HG03135 (cell line): Measurements from ENCODE around the gene RAC2.

ENCODE experiments used
- ATAC-seq: cut with Tn5 transposase; IDR thresholded peaks from one replicate; pipeline ENCODE4 v1.9.1; 2021; ENCODE audit warnings: mild to moderate bottlenecking, moderate library complexity; ENCODE audit not compliant: unreplicated experiment

RAC2 gene

DNA sequence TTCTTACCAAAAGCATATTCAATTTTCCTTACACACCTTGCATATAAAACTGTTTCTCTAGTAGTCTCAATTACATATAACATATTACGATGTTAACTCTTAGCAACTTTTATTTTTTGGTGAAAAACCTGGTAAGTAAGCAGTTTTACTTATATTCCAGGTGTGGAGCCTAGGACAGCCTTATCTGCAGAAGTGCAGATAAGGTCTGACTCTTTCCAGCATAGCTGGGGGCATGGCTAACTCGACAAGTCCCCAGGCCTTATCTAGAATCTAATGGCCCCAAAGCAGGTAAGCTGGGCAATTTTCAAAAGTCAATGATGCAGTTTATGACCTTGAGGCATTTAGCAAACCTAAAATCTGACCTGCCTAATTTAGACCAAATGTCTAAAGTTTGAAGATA is 51.9 kb downstream of the RAC2 start:
- ATAC-seq: no peak

DNA sequence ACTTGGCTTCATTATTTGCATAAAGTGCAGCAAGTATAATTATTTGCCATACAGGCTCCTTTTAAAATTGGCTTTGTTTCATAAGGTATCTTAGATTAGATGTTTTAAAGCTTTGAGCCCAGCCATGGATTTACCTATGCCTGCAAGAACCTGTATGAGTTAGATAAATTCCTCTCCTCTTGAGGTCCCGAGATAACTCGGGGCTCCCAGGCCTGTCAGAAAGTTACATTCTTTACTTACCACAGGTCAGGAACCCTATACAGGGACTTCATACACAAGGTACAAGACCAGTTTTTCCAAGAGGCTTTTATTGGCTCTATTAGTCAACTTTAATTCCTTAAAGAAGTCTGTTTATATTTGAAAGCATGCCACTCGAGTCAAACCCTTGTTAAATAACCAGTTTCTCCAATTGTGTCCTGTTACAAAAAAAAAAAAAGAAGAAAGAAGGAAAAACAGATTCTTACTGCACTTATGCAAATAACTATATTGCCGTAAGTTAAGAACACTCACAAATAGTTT is 53.7 kb downstream of the RAC2 start:
- ATAC-seq: no peak

DNA sequence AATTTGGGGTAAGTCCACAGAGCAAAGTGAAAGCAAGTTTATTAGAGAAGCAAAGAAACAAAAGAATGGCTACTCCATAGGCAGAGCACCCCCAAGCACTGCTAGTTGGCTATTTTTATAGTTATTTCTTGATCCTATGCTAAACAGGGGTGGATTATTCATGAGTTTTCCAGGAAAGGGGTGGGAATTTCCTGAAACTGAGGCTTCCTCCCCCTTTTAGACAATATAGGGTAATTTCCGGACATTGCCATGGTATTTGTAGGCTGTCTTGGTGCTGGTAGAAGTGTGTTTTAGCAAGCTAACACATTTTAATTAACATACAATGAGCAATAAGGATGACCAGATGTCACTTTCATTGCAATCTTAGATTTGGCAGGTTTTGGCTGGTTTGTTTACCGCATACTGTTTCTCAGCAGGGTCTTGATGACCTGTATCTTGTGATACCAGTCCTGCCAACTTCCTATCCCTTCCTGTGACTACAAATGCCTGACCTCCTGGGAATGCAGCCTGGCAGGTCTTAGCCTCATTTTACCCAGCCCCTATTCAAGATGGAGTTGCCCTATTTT is 55.1 kb downstream of the RAC2 start:
- no peak for ATAC-seq

DNA sequence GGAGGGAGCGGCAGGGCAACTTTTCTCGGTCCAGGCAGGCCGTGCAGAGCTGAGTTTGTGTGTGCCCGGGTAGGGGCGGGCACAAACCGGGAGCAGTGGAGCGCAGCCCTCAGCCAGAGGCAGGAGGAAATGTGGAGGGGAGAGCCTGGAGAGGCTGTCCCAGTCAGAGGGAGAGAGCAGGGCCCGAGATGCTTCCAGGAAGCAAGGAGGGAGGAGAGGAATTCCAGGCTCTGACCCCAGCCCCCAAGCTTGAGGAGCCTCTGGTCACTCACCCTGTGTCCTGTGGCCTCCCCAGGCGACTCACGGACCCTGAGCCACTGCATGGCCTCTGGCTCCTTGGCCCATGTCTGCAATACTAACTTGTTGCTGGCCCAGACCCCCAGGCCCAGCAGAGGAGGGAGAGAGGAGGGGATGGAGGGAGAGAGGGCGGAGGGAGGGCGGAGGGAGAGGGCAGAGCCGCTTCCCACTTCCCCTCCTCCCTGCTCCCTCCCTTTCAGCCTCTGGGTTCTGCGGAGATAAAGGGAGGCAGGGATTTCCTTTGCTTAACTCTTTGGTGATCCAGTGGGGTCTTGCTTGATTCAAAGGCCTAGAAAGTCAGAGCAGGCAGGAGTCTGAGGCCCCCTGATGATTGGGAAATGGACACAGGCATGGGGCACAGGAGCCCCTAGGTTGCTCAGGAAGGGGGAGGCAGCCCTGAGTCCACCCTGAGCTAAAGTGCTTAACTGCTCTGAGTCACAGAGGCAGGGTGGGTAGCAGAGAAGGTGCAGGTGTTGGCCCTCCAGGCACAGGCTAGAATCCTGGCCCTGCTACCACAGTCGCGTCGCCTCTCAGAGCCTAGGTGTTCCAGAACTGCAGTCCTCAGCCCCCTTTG is 55.9 kb downstream of the RAC2 start, which contains the start of gene C1QTNF6:
C1QTNF6 (minus strand) TSS at position 357 of the 871 bp plus-strand sequence; CDS start at position 323, 34 bp downstream.
- no peak for ATAC-seq

GRCh38 chr22:37187552-37187890 is 56.5 kb downstream of the RAC2 start:
- no peak for ATAC-seq

- ATAC-seq: no peak
These were observed 57.0 kb downstream of the RAC2 start for GRCh38 chr22:37186997-37187522.

- ATAC-seq: no peak
These were observed 57.7 kb downstream of the RAC2 start for GRCh38 chr22:37186228-37186996.

DNA sequence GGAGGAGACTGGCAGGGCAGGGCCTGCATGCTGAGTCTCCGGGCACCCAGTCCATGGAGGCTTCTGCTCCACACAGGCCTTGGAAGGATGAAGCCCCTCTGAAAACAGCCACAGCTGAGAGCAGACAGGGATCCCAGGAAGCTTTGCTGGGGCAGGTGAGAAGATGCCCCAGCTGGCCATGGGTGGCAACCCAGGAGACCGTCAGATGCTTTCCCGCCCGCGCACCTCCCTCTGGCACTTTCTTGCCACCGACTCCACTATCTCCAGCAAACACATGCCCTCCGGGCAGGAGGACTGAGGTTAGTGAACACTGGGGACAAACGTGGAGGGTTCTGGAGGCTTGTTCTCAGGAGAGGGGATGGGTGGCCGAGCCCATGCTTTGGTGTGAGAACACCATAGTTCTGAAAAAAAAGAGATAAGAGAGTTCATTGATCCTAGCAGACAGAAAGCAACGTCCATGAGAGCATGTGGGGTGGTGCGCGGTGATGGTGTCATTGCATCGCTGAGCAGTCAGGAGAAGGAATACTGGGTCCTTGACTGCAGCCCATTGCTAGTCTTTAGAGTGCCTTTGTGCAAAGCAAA is 58.3 kb downstream of the RAC2 start:
- ATAC-seq: no peak

GRCh38 chr22:37184816-37185541 is 59.1 kb downstream of the RAC2 start:
- no peak for ATAC-seq

GRCh38 chr22:37184380-37184755 is 59.7 kb downstream of the RAC2 start:
- ATAC-seq: no peak

GRCh38 chr22:37183432-37184379 is 60.4 kb downstream of the RAC2 start:
- no peak for ATAC-seq

- ATAC-seq: no peak
These were observed 61.2 kb downstream of the RAC2 start for GRCh38 chr22:37182949-37183245.

DNA sequence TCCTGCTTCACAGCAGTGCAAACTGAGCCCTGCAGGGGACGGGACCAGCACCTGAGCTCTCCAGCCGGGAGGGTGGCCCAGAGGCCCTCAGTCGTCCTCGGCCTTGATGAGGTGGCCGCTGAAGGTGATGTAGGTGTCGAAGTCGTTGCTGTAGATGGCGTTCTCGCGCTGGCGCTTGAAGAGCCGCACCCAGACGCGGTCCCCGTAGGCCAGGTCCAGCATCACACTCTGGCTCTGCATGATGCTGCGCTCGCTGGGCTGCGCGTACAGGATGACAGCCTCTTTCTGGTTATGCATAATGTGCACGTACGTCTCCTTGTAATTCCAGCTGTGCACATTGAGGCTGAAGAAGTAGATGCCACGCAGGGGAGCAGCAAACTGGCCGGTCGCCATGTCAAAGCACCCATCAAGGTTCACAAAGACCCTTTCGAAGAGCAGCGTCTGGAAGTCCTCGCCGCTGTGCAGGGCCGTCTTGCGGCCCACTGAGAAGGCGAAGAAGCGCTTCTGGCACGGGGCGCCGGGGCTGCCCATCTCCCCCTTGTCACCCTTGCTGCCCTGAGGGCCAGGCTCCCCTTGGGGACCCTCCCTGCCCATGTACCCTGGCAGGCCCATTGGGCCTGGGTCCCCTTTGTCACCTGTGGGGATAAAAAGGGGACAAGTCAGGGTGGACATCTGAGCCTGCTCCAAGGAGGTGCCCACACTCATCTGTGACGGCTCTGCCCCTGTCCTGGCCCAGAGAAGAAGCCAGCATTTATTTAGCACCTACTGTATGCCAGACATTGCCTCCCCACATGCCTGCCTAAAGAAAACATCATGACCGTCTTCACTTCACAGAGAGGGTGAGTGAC is 61.7 kb downstream of the RAC2 start:
- ATAC-seq: no peak

DNA sequence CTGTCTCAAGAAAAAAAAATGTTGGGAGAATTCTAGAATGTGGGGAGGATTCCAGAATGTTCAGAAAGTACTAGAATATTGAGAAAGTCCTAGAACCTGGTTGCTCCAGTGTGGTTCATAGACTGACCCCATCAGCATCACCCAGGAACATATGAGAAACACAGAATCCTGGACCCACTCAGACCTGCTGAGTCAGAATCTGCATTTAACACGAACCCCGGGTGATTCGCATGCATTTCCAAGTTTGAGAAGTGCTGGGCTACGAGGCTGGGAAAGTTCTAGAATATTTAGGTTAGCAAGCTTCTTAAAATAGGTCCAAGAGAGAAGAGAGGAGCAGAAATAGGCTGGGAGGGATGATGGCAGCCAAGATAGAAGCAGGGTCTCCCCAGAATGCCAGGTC is 62.4 kb downstream of the RAC2 start:
- no peak for ATAC-seq

DNA sequence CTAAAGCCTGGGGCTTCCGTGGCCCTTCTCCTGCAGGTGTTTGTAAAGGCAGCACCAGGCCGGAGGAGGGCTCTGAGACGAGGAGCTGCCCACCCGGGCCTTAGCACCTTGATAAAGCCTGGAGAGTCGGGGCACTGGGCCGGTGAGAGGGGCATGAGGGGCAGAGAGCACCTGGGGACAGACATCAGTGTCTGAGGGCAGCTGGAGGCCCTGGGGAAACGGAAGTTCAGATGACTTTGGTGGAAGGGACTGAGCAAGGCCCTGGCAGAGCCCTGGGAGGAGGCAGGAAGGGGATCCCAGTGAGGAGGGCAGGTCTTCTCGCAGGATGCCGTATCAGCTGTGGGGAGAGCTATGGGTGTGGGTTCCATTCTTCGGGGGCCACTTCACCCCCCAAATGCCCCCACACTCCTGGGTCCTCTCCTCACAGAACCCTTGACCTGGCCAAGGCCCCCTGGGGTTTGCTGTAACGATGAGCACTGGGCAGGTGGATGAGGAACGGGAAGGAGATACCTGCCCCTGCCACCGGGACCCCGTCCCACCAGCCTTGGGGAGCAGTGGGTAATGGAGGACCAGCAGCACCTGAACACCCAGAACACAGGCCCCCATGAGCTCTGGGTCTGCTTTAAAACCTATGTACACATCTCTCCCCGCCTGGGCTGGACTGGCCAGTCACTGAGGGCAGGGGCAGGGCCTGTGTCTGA is 63.4 kb downstream of the RAC2 start:
- no peak for ATAC-seq

DNA sequence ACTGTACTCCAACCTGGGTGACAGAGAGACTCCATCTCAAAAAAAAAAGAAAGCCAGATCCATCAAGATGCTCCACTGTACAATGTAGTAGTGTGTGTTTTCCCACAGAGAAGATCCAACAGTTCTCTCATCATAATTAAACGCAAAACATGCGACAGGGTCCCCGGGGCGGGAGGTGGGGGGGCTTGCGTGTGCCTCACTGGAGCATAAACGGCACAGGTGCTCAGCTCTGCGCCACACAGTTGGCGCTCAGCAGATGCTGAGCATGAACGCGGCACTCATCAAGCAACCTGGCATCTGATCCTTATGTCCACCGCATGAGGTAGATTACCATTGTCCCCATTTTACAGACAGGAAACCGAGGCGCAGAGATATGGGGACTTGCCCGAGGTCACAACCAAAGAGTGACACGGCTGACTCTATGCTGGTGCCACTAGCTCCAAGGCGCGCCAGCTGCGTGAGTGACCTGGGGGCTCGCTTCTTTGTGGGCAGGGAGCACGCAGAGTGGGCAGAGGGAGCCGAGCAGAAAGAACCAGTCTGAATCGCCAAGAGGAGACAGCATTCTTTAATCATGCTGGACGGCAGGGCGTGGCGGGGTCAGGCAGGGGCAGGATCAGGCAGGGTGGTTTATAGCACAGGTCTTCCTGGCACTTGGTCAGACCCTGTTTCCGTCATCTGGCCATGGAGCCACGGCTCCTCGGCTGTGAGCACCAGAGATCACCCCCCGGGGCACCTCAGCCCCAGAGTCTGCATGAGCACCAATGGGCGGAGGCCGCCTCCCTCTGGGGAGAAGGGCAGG is 64.2 kb downstream of the RAC2 start:
- no peak for ATAC-seq

DNA sequence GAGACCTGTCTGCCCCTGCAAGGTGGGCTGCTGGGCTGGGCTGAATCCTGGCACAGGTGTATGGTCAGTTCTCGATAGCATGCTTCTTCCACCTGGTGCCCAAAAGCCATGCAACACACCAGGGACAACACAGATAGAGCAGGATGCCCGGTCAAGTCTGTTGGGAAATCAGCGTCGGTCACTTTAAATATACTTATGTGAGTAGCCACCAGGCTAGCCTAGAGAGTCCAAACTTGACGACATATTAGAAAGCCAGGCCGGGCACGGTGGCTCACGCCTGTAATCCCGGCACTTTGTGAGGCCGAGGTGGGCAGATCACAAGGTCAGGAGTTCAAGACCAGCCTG is 65.0 kb downstream of the RAC2 start:
- no peak for ATAC-seq
